HG03460 (cell line): ENCODE data around the gene MEGF11.
"Not testable (repeated sequence)": the region's sequence is repeated elsewhere in the genome, so short reads cannot be mapped to it uniquely, and the experiment has no call there.

Experiments
- ATAC-seq: cut with Tn5 transposase; IDR thresholded peaks from one replicate; pipeline ENCODE4 v1.9.1; 2021; ENCODE audit not compliant: unreplicated experiment

Gene MEGF11

GRCh38 chr15:65981837-65982626, 271.5 kb downstream of the MEGF11 start:
- ATAC-seq = no peak

GRCh38 chr15:65980824-65981456, 272.6 kb downstream of the MEGF11 start:
- no peak for ATAC-seq

- ATAC-seq = no peak
Observed at GRCh38 chr15:65979837-65980236, 273.7 kb downstream of the MEGF11 start.

GRCh38 chr15:65979316-65979715, 274.2 kb downstream of the MEGF11 start:
- ATAC-seq = no peak

GRCh38 chr15:65978110-65978509, 275.4 kb downstream of the MEGF11 start:
- ATAC-seq = no peak

GRCh38 chr15:65976196-65976595, 277.4 kb downstream of the MEGF11 start:
- ATAC-seq = not testable (repeated sequence)

GRCh38 chr15:65971741-65971995, 281.9 kb downstream of the MEGF11 start:
- ATAC-seq = no peak

- ATAC-seq = no peak
Observed at GRCh38 chr15:65970937-65971740, 282.4 kb downstream of the MEGF11 start.

GRCh38 chr15:65969865-65970816, 283.4 kb downstream of the MEGF11 start:
- ATAC-seq = no peak

- ATAC-seq = no peak
Observed at GRCh38 chr15:65968511-65968910, 285.0 kb downstream of the MEGF11 start.

GRCh38 chr15:65964792-65965433, 288.6 kb downstream of the MEGF11 start:
- ATAC-seq = no peak

- no peak for ATAC-seq
Observed at GRCh38 chr15:65963911-65964482, 289.6 kb downstream of the MEGF11 start.

GRCh38 chr15:65963358-65963757, 290.2 kb downstream of the MEGF11 start:
- ATAC-seq = no peak

- ATAC-seq = no peak
Observed at GRCh38 chr15:65962187-65962586, 291.4 kb downstream of the MEGF11 start.

- no peak for ATAC-seq
Observed at GRCh38 chr15:65960586-65960985, 293.0 kb downstream of the MEGF11 start.

GRCh38 chr15:65958835-65959234, 294.7 kb downstream of the MEGF11 start:
- no peak for ATAC-seq

GRCh38 chr15:65957451-65957850, 296.1 kb downstream of the MEGF11 start:
- ATAC-seq = no peak

- ATAC-seq = no peak
Observed at GRCh38 chr15:65956899-65957298, 296.7 kb downstream of the MEGF11 start.

GRCh38 chr15:65956307-65956706, 297.2 kb downstream of the MEGF11 start:
- ATAC-seq = no peak

- ATAC-seq = no peak
Observed at GRCh38 chr15:65954289-65954741, 299.2 kb downstream of the MEGF11 start.
